ENCODE data around the gene ASAP2. TPM values are rescaled to one million over a fixed set of nuclear protein-coding genes. Genes with fewer than 3 reads are reported as not detected.
A peak's percentile ranks its signal among the peaks of the same experiment; 100 is the strongest.

ASAP2 gene
- total RNA-seq, 6 donors from 2014 or later, result 20.4 to 26.0 (median 23.4) TPM

DNA sequence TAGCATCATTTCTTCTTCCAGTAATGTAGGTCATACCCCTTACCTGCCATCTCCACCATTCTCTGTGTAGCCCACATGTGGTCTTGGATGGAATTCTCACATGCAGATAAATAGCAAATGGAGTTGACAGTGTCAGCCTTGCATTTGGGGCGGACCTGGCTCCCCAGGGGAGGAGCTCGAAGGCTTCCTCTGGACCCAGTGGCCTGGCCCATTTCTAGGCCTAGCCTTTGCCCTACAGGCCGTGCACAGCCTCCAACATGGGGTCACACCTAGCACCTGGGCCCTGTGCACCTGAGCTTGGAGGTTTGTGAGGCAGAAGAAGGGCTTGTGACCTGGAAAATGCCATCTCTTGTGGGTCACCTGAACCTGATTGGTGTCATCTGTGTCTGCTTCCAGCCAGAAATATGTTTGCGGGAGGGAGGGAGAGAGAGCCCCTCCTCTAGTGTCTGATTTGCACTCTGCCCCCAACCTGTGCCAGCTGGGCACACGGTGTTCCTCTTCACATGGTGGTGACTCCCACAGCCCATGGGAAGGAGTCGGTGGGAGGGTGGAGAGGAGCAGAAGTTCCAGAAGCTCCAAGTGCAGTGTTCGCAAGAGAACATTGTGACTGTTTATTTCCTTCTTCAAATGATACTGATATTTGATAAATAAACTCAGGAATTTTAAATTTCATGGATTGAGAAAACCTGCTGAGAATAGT is 183.7 kb downstream of the ASAP2 start:
- TF ChIP-seq POLR2A (IDR thresholded peaks at IDR 0.05) (no peak), POLR2AphosphoS5 (IDR thresholded peaks at IDR 0.05) (no peak), EP300 (IDR thresholded peaks at IDR 0.05) (no peak)
- TF ChIP-seq, protein P1, sequence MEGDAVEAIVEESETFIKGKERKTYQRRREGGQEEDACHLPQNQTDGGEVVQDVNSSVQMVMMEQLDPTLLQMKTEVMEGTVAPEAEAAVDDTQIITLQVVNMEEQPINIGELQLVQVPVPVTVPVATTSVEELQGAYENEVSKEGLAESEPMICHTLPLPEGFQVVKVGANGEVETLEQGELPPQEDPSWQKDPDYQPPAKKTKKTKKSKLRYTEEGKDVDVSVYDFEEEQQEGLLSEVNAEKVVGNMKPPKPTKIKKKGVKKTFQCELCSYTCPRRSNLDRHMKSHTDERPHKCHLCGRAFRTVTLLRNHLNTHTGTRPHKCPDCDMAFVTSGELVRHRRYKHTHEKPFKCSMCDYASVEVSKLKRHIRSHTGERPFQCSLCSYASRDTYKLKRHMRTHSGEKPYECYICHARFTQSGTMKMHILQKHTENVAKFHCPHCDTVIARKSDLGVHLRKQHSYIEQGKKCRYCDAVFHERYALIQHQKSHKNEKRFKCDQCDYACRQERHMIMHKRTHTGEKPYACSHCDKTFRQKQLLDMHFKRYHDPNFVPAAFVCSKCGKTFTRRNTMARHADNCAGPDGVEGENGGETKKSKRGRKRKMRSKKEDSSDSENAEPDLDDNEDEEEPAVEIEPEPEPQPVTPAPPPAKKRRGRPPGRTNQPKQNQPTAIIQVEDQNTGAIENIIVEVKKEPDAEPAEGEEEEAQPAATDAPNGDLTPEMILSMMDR (IDR thresholded peaks at IDR 0.05), result no peak
- H3K4me1 ChIP-seq, result peaks cover 0 to 6% (median 0%) of the 10 kb centered on the region in 4 donors
- no peak overlapping the region for H3K4me3 ChIP-seq
- H3K27ac ChIP-seq, result no peak overlapping the region
- peaks cover 0 to 80% (median 29%) of the 10 kb centered on the region in 4 donors for H3K36me3 ChIP-seq
- no peak for ATAC-seq (ENCODE audit: low FRiP score in 2 of 2)
- DNase-seq, result no peak
- no peaks in the 10 kb centered on the region for H3K9me3 ChIP-seq
- no peaks in the 10 kb centered on the region for H3K27me3 ChIP-seq
- WGBS, 2 donors, result 89 to 92% methylated on average over 6 to 7 of the region's 7 CpGs

DNA sequence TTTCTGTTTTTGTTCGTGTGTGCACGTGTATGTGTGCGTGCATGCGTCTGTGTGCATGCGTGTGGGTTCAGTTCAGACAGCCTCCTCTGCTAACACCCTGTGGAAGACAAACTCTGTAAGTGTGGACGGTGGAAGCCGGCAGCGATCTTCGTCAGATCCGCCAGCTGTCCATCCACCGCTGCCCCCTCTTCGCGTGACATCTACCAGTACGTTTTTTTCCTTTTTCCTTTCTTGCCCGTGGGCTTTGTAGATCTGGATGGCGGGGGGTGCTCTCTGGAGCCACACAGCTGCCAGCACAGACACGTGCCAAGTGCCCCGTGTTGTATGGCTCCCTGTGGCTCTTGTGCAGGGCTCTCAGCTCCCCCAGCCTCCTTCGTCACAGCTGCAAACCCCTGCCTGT is 184.4 kb downstream of the ASAP2 start:
- peaks cover 0 to 4% (median 0%) of the 10 kb centered on the region in 4 donors for H3K4me1 ChIP-seq
- H3K36me3 ChIP-seq, result peaks cover 0 to 76% (median 29%) of the 10 kb centered on the region in 4 donors
- DNase-seq, result peak in 1 of 2 donors; percentile 29
- WGBS, 2 donors, result 88 to 89% methylated on average over 19 of the region's 19 CpGs
- H3K9me3 ChIP-seq, result no peaks in the 10 kb centered on the region
- ATAC-seq (ENCODE audit: low FRiP score in 2 of 2), result no peak
- TF ChIP-seq, protein P1 (IDR thresholded peaks at IDR 0.05), result no peak
- no peaks in the 10 kb centered on the region for H3K27me3 ChIP-seq
- H3K4me3 ChIP-seq, result no peak overlapping the region
- H3K27ac ChIP-seq, result no peak overlapping the region

DNA sequence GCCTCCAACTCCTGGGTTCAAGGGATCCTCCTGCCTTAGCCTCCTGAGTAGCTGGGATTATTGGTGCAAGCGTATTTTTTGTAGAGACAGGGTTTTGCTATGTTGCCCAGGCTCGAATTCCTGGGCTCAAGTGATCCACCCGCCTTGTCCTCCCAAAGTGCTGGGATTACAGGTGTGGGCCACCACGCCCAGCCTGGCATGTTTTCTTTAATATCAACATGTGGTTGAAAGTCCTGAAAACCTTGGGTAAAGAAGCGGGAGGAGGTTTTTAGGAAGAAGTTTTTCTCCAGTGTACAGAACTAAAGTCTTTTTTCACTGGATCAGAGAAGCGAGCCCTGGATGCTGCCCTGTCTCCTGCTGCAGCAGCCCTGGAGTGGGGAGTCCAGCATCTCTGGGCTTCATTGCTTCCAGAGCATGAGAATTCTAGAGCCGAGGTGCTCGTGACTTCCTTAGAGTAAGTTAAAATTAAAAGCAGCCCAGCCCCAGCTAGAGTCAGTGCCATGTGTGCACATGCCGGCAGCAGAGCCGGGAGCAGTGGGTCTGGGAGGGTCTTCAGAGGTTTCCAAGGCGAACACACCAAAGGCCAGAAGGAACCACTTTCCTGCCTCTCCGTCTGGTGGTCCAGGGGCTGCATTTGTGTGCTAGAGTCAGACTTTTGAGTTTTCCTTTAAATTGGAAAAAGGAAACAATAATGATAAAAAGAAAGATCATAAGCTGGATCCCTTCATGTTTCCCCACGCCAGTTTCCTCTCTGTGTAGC is 185.5 kb downstream of the ASAP2 start:
- 91% methylated on average over 13 of the region's 13 CpGs for WGBS, 2 donors
- Histone ChIP-seq H3K27ac (no peak overlapping the region), H3K36me3 (peaks cover 0 to 72% (median 29%) of the 10 kb centered on the region in 4 donors)

DNA sequence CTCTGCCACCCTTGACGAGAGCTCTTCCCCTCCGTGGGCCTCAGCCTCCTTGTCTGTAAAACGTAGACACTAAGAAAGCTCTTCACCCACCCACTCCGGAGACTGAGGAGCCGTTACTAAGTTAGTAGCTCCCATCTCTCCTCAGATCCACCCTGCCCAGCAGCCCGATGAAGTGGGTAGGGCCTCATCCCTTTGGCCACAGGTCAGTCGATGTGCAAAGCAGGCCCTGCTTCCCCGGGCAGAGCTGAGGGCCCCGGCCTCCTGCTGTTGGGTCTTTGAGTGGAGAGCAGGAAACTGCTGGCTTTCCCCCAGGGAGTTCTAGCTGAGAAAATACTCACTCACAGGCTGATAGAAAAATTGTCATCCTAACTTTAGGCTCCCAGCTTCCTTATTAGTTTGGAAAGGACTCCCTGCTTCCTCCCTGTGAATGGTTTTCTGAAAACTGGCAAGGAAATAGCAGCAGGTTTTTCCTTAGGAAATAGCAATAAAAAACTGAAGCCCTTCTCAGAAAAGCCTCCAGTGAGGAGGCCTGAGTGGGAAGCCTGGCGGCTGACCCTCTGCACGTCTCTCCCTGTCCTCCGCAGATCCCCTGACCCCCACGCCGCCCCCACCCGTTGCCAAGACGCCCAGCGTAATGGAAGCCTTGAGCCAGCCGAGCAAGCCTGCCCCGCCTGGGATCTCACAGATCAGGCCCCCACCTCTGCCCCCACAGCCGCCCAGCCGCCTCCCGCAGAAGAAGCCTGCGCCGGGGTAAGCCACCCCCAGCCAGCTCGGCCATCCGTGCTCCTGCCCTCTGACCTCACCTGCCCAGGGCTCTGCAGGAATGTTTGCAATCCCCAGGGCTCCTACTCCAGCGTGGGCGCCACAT is 186.5 kb downstream of the ASAP2 start:
- DNase-seq, result peak in 1 of 2 donors; percentile 82
- Histone ChIP-seq H3K27ac (no peak overlapping the region), H3K9me3 (no peaks in the 10 kb centered on the region), H3K4me1 (no peaks in the 10 kb centered on the region), H3K27me3 (no peaks in the 10 kb centered on the region), H3K36me3 (peaks cover 0 to 69% (median 27%) of the 10 kb centered on the region in 4 donors), H3K4me3 (no peak overlapping the region)
- TF ChIP-seq EP300 (IDR thresholded peaks at IDR 0.05) (no peak), POLR2A (IDR thresholded peaks at IDR 0.05) (no peak), POLR2AphosphoS5 (IDR thresholded peaks at IDR 0.05) (no peak)
- TF ChIP-seq, protein P1 (IDR thresholded peaks at IDR 0.05), result no peak
- WGBS, 2 donors, result 80 to 92% methylated on average over 17 to 28 of the region's 28 CpGs
- peak in 1 of 2 donors; percentile 18 for ATAC-seq (ENCODE audit: low FRiP score in 2 of 2)

More for the DNA sequence above, 185.5 kb downstream of the ASAP2 start:
- Histone ChIP-seq H3K4me3 (no peak overlapping the region), H3K27me3 (no peaks in the 10 kb centered on the region), H3K4me1 (no peaks in the 10 kb centered on the region), H3K9me3 (no peaks in the 10 kb centered on the region)
- TF ChIP-seq POLR2A (IDR thresholded peaks at IDR 0.05) (no peak), EP300 (IDR thresholded peaks at IDR 0.05) (no peak), POLR2AphosphoS5 (IDR thresholded peaks at IDR 0.05) (no peak)
- TF ChIP-seq, protein P1 (IDR thresholded peaks at IDR 0.05), result no peak
- no peak for ATAC-seq (ENCODE audit: low FRiP score in 2 of 2)
- no peak for DNase-seq
